DMS 273 treated with DMSO at 0.1 percent for 48 hours (cell line): ENCODE measurements around the gene SYNE2.
"Not testable (repeated sequence)": the region's sequence is repeated elsewhere in the genome, so short reads cannot be mapped to it uniquely, and the experiment has no call there.

Experiments
- DNase-seq: peaks from one replicate; lab custom pipeline; 2025; lab: John Stamatoyannopoulos, UW

The SYNE2 gene

GRCh38 chr14:64137657-64138290 lies 285.0 kb downstream of the SYNE2 start:
- DNase-seq, result no peak

- no peak for DNase-seq
These were observed 294.5 kb downstream of the SYNE2 start for GRCh38 chr14:64147126-64147790.

DNA sequence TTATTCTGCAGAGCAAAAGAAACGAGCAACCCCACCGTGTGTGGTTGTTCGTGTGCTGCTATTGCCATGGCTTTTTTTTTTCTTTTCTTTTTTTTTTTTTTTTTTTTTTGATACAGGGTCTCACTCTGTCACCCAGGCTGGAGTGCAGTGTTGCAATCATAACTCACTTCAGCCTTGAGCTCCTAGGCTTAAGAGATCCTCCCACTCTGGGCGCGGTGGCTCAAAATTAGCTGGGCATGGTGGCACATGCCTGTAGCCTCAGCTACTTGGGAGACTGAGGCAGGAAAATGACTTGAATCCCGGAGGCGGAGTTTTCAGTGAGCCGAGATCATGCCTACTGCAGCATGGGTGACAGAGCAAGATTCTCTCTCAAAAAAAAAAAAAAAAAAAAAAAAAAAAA lies 297.1 kb downstream of the SYNE2 start:
- DNase-seq, result no peak

- DNase-seq, result no peak
These were observed 305.8 kb downstream of the SYNE2 start for GRCh38 chr14:64158608-64159007.

DNA sequence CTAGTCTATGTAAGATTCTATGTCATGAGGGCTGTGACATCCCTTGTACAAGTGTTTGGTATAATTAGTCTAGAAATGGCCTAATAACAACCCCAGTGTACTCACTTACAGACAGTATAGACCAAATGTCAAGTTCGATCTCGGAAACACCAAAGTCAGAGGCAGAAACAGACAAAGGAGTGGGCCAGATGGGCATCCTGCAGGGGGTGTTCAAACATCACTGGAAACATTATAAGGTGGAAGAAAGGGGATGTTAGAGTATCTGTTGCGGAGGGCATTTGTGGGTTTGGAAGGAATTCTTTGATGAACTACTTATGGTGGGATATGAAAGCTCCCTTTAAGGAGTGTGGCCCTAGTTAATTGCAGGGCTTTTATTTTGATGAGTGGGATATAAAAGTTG lies 306.8 kb downstream of the SYNE2 start:
- no peak for DNase-seq

DNA sequence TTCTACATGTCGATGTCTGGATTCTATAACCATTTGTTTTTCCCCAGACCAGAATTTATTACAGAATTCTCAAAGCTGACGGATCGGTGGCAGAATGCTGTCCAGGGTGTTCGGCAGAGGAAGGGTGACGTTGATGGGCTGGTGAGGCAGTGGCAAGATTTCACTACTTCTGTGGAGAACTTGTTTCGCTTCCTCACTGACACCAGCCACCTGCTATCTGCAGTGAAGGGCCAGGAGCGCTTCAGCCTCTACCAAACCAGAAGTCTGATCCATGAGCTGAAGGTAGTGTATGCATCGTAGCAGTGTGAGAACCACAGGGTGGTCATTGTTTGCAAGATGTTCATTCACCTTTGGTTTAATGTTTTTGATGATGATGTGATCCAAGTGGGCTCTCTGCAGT lies 317.4 kb downstream of the SYNE2 start:
- no peak for DNase-seq

DNA sequence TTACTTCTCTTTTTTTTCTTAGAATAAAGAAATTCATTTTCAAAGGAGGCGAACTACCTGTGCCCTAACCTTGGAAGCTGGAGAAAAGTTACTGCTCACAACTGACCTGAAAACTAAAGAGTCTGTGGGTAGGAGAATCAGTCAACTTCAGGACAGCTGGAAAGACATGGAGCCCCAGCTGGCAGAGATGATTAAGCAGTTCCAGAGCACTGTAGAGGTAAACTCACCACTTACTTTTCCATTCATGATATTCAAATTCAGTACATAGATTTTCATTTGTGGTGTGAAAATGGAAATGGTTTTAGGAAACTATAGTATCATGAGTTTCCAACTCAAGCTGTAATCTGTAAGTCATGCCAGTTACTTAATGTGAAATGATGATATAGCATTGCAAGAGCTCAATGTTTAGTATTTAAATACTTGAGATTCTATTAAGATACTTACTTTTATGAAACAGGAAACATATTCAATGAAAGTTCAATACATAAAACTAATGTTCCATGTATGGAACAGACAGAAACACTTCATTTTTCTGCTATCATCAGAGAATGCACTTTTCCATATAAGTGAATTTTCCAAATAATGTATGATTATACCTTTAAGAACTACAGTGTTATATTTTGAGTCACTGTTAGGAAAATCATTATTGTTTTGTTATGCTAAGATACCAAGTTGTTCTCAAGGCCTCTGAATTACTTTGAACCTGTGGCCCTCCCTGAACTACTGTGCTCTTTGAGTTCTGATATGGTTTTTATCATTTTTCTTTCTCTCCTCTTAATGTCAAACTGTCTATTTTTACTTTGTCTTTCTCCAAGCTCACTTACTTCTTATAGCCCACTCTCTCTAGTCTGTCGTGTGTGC lies 322.3 kb downstream of the SYNE2 start:
- DNase-seq, result no peak

GRCh38 chr14:64176330-64176729 lies 323.5 kb downstream of the SYNE2 start:
- no peak for DNase-seq

DNA sequence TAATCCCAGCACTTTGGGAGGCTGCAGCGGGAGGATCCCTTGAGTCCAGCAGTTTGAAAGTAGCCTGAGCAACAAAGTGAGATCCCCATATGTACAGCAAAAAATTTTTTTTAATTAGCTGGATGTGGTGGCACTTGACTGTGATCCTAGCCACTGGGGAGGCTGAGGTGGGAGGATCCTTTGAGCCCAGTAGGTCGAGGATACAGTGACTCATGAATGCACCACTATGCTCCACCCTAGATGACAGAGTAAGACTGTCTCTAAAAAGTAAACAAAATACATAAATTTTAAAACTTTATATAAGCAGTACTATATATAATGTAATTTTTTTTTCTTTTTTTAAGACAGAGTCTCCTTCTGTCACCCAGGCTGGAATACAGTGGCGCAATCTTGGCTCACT lies 326.0 kb downstream of the SYNE2 start:
- DNase-seq, result no peak

- DNase-seq, result not testable (repeated sequence)
These were observed 330.1 kb downstream of the SYNE2 start for GRCh38 chr14:64182908-64183307.

DNA sequence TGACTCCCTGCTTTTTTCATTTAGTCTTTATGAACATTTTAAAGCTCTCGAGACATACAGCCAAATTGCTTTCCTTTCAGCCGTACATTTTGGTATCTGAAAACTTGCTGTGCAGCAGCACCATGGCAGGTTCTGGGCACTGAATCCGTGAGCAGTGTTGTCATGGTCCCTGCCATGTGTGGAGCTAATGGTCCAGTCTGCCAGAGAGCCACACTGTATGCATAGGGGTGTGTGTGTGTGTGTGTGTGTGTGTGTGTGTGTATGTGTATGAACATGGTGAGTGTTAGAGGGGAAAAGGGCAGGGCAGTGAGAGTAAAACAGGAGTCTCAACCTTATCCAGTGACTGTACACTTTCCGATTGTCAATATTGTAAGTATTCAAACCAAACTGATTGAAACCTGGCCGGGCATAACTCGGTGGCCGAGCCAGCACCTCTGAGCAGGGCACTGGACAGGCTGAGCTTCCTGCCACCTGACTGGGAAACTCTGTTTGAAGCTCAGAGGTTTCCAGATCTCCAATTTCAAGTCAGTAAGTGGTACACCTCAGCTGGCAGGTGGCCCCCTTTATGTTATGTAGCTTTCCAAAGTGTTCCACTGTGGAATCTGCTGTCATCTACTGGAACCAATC lies 331.4 kb downstream of the SYNE2 start:
- no peak for DNase-seq

- no peak for DNase-seq
These were observed 332.4 kb downstream of the SYNE2 start for GRCh38 chr14:64185184-64185583.

DNA sequence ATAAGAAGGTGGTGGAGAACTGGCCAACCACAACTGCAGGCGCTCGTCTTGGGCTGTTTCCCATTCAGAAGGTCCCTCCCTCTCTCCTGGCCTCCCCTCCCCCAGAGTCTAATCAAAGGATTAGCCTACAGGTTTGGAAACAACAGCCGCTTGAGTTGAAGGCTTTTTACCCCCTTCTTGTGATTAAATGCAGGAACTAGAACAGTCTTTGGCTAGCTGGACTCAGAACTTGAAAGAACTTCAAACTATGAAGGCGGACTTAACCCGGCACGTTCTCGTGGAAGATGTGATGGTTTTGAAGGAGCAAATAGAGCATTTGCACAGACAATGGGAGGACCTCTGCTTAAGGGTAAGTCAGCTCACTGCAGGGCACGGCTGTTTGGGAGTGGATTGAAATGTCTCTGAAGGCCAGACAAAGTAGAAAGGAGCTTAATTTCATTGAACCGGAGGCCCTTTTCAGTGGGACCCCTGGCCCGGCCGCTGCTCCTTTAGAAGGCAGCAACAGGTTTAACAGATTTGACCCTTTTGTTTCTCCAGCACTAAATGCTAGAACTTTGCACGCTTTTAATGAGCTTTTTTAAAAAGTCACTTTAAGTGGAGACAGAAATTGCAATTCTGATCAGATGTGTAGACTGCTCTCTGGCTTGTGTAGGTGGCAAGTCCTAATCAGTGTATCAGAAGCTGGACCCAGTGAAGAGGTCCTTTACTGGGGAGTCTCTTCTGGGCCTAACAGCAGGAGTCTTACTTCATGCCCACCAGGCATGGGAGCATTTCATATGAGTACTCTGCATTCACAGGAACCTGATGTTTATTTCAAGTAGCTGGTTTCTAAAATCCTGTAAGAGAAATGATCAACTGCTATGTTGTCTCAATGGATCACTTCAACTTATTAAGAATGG lies 333.7 kb downstream of the SYNE2 start:
- DNase-seq, result no peak

- no peak for DNase-seq
These were observed 334.5 kb downstream of the SYNE2 start for GRCh38 chr14:64187331-64187730.

- no peak for DNase-seq
These were observed 338.2 kb downstream of the SYNE2 start for GRCh38 chr14:64190974-64191502.

- no peak for DNase-seq
These were observed 339.0 kb downstream of the SYNE2 start for GRCh38 chr14:64191756-64192155.

- no peak for DNase-seq
These were observed 341.0 kb downstream of the SYNE2 start for GRCh38 chr14:64193821-64194220.

- no peak for DNase-seq
These were observed 341.6 kb downstream of the SYNE2 start for GRCh38 chr14:64194404-64194803.

GRCh38 chr14:64195199-64195598 lies 342.4 kb downstream of the SYNE2 start:
- DNase-seq, result no peak

- no peak for DNase-seq
These were observed 343.3 kb downstream of the SYNE2 start for GRCh38 chr14:64196056-64196455.

DNA sequence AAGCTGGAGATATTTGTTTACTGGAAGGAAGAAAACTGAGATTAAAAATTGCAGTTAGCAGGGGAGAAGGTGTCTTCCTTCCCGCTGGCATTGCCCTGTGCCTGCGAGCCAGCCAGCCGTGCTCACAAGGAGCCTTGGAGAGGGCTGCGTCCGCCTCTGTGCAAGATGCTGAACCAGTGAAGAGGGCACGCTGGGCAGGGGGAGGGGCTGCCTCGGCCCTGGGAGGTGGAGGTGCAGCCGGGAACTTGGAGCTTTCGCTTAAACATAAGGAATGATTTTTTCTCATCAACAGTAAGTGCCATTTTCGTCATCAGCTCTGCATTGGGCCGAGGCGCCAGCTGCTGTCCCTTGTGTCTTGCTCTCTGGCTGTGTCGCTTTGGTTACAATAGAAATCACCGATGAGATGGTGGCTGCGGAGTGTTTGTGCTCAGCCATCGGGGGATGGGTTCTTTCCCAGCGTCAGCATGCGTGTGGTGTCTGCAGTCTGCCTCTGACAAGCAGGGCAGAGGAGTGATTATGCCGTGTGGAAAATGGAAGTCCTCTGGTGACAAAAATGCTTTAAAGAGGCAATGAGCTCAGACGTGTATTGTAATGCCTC lies 344.1 kb downstream of the SYNE2 start:
- DNase-seq, result no peak
